Hepatocyte (in vitro differentiated cells): ENCODE data around the gene GPR157. TPM values are rescaled to one million over a fixed set of nuclear protein-coding genes. Genes with fewer than 3 reads are reported as not detected.
"Not testable (repeated sequence)": the region's sequence is repeated elsewhere in the genome, so short reads cannot be mapped to it uniquely, and the experiment has no call there.

Experiments used
- DNase-seq: peaks from one replicate; pipeline ENCODE4 v3.0.0-alpha.2; 2016; ENCODE audit warnings: low spot score
- H2AFZ ChIP-seq: fragments of 200-600 bp; sonication (generic); 2 replicates; pipeline ENCODE4 v1.6.0; 2016; ENCODE audit warnings: antibody characterized with exemption, mild to moderate bottlenecking
- H3K27ac ChIP-seq: fragments of 200-600 bp; sonication (generic); 2 replicates; pipeline ENCODE4 v1.5.1; 2016; ENCODE audit warnings: mild to moderate bottlenecking
- H3K27me3 ChIP-seq: fragments of 200-600 bp; sonication (generic); 2 replicates; pipeline ENCODE4 v1.6.1; 2016
- H3K36me3 ChIP-seq: fragments of 200-600 bp; sonication (generic); replicated peaks from 2 replicates; pipeline ENCODE4 v1.5.1; 2016; ENCODE audit warnings: low read depth; ENCODE audit not compliant: insufficient read depth
- H3K4me1 ChIP-seq: fragments of 200-600 bp; sonication (generic); 2 replicates; pipeline ENCODE4 v1.5.1; 2016; ENCODE audit warnings: mild to moderate bottlenecking, moderate library complexity; ENCODE audit not compliant: insufficient read depth
- H3K4me2 ChIP-seq: fragments of 200-600 bp; sonication (generic); 2 replicates; pipeline ENCODE4 v1.6.0; 2016
- H3K4me3 ChIP-seq: fragments of 200-600 bp; sonication (generic); 2 replicates; pipeline ENCODE4 v1.5.1; 2016; ENCODE audit warnings: mild to moderate bottlenecking
- H3K79me2 ChIP-seq: fragments of 200-600 bp; sonication (generic); 2 replicates; pipeline ENCODE4 v1.6.0; 2017; ENCODE audit warnings: mild to moderate bottlenecking
- H3K9me2 ChIP-seq: fragments of 200-600 bp; sonication (generic); replicated peaks from 2 replicates; pipeline ENCODE4 v1.6.0; 2017; ENCODE audit warnings: mild to moderate bottlenecking; ENCODE audit not compliant: insufficient read depth
- H3K9me3 ChIP-seq: fragments of 200-600 bp; sonication (generic); 2 replicates; pipeline ENCODE4 v1.5.1; 2016; ENCODE audit warnings: low read depth, mild to moderate bottlenecking
- H4K20me1 ChIP-seq: fragments of 200-600 bp; sonication (generic); 2 replicates; pipeline ENCODE4 v1.6.0; 2016; ENCODE audit warnings: mild to moderate bottlenecking; ENCODE audit not compliant: insufficient read depth, poor library complexity, severe bottlenecking
- CTCF ChIP-seq: fragments of 200-600 bp; sonication (generic); IDR thresholded peaks from 2 replicates; pipeline ENCODE4 v1.5.1; 2016; ENCODE audit warnings: antibody characterized with exemption, mild to moderate bottlenecking; ENCODE audit not compliant: poor library complexity
- EZH2 ChIP-seq: fragments of 200-600 bp; sonication (generic); IDR thresholded peaks from 2 replicates; pipeline ENCODE4 v1.6.1; 2016; ENCODE audit warnings: antibody characterized with exemption, mild to moderate bottlenecking, borderline replicate concordance
- EZH2phosphoT487 ChIP-seq: fragments of 200-600 bp; sonication (generic); IDR thresholded peaks from one replicate; pipeline ENCODE4 v1.6.1; 2018; ENCODE audit warnings: antibody characterized with exemption, mild to moderate bottlenecking, low read depth, moderate library complexity; ENCODE audit not compliant: unreplicated experiment, severe bottlenecking
- WGBS: methylation state at CpG from one replicate; pipeline ENCODE4 v1.1.6; 2016; ENCODE audit warnings: low lambda C conversion rate; ENCODE audit errors: missing lambda C conversion rate; 5-methylcytosine and 5-hydroxymethylcytosine counted together
- polyA plus RNA-seq: library from polyadenylated mRNA; unstranded; fragments of >200 nt; fragmentation: Nextera tagmentation; extraction: Ambion mirVana; gene quantifications from 2 replicates; pipeline ENCODE4 v1.2.1, GENCODE V29; 2016
- total RNA-seq: library from RNA; depleted of rRNA; stranded (reverse); fragments of >200 nt; gene quantifications from 2 replicates; pipeline ENCODE4 v1.2.3, GENCODE V29; 2014

GPR157 gene
- total and polyA plus RNA-seq, 2 experiments from 2014 or later = 14.4 to 18.6 TPM

GRCh38 chr1:9125325-9125724 is 3.6 kb downstream of the GPR157 start:
- no peak overlapping the region for H2AFZ ChIP-seq
- WGBS = 95% methylated on average over 4 of the region's 4 CpGs
- H3K79me2 ChIP-seq = peaks cover 48% of the 10 kb centered on the region
- no peak overlapping the region for H3K27ac ChIP-seq
- H3K9me3 ChIP-seq = no peaks in the 10 kb centered on the region
- H3K36me3 ChIP-seq = no peaks in the 10 kb centered on the region
- H3K4me3 ChIP-seq = no peak overlapping the region
- H4K20me1 ChIP-seq = no peaks in the 10 kb centered on the region
- no peaks in the 10 kb centered on the region for H3K9me2 ChIP-seq
- no peak for TF ChIP-seq EZH2phosphoT487
- TF ChIP-seq CTCF = no peak
- TF ChIP-seq EZH2 = no peak
- H3K27me3 ChIP-seq = no peaks in the 10 kb centered on the region
- peaks cover 13% of the 10 kb centered on the region for H3K4me1 ChIP-seq
- no peak for DNase-seq
- no peak overlapping the region for H3K4me2 ChIP-seq

DNA sequence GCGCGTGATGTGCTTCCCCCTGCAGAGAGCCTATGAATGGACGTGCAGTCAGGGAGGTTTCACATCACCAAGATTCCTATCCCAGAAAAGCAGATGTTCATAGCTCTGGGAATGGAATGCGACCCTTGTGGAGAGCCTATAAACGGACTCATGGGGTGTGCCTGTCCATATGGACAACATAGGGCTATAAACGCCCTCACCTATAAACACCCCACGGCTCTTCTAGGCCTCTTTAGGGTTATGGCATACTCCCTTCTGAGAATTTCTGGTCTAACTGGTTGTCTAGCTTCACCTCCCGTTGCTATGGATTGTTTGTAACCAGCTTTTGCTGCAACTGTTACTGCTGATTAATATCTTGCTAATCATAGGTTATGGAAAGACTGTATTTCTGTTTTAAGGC is 4.5 kb downstream of the GPR157 start:
- not testable (repeated sequence) for H3K4me3 ChIP-seq, H3K27me3 ChIP-seq, H3K4me2 ChIP-seq, DNase-seq, H3K27ac ChIP-seq, H3K36me3 ChIP-seq, H3K9me2 ChIP-seq, H4K20me1 ChIP-seq, H2AFZ ChIP-seq, H3K9me3 ChIP-seq
- 74% methylated on average over 8 of the region's 8 CpGs for WGBS
- peaks cover 48% of the 10 kb centered on the region for H3K79me2 ChIP-seq
- H3K4me1 ChIP-seq = peaks cover 10% of the 10 kb centered on the region

DNA sequence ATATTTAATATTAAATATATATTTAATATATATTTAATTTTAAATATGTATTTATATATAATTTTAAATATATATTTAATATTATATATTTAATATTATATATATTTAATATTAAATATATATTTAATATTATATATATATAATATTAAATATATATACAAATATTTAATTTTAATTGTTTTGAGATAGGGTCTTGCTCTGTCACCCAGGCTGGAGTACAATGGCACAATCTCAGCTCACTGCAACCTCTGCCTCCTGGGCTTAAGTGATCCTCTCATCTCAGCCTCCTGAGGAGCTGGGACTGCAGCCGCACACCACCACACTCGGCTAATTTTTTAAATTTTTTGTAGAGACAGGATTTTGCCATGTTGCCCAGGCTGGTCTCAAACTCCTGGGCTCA is 5.2 kb downstream of the GPR157 start:
- DNase-seq, H3K27ac ChIP-seq, H3K4me3 ChIP-seq, H3K36me3 ChIP-seq, H2AFZ ChIP-seq, H3K27me3 ChIP-seq, H4K20me1 ChIP-seq, H3K4me2 ChIP-seq, H3K9me2 ChIP-seq, H3K9me3 ChIP-seq: not testable (repeated sequence)
- peaks cover 48% of the 10 kb centered on the region for H3K79me2 ChIP-seq
- 100% methylated on average over 2 of the region's 2 CpGs for WGBS
- peaks cover 10% of the 10 kb centered on the region for H3K4me1 ChIP-seq

GRCh38 chr1:9121496-9122409 is 7.1 kb downstream of the GPR157 start:
- no peak overlapping the region for H3K4me2 ChIP-seq
- H4K20me1 ChIP-seq = no peaks in the 10 kb centered on the region
- WGBS = 91% methylated on average over 22 of the region's 22 CpGs
- peaks cover 35% of the 10 kb centered on the region for H3K79me2 ChIP-seq
- H3K9me3 ChIP-seq = no peaks in the 10 kb centered on the region
- no peak overlapping the region for H2AFZ ChIP-seq
- H3K27me3 ChIP-seq = no peaks in the 10 kb centered on the region
- H3K4me1 ChIP-seq = peaks cover 6% of the 10 kb centered on the region
- H3K36me3 ChIP-seq = no peaks in the 10 kb centered on the region
- no peak overlapping the region for H3K27ac ChIP-seq
- H3K4me3 ChIP-seq = no peak overlapping the region
- no peaks in the 10 kb centered on the region for H3K9me2 ChIP-seq
- DNase-seq = no peak
- TF ChIP-seq CTCF (no peak), EZH2phosphoT487 (no peak), EZH2 (no peak)
